ENCODE data around the gene AGAP6. TPM values are rescaled to one million over a fixed set of nuclear protein-coding genes. Genes with fewer than 3 reads are reported as not detected.
"Not testable (repeated sequence)": the region's sequence is repeated elsewhere in the genome, so short reads cannot be mapped to it uniquely, and the experiment has no call there.

Gene AGAP6
- total RNA-seq, 1 donor from 2014 or later: 3.9 TPM

- DNase-seq: no peak
Measured at GRCh38 chr10:50025627-50026026, 37.4 kb downstream of the AGAP6 start.

- no peak for DNase-seq
Measured at GRCh38 chr10:50027195-50027594, 39.0 kb downstream of the AGAP6 start.

- DNase-seq: no peak
Measured at GRCh38 chr10:50033481-50033880, 45.3 kb downstream of the AGAP6 start.

GRCh38 chr10:50035337-50035736 is 47.1 kb downstream of the AGAP6 start:
- not testable (repeated sequence) for DNase-seq

GRCh38 chr10:50044941-50045664 is 56.9 kb downstream of the AGAP6 start:
- DNase-seq: no peak

GRCh38 chr10:50046457-50046856 is 58.3 kb downstream of the AGAP6 start:
- DNase-seq: not testable (repeated sequence)

- DNase-seq: not testable (repeated sequence)
Measured at GRCh38 chr10:50047594-50047993, 59.4 kb downstream of the AGAP6 start.

- not testable (repeated sequence) for DNase-seq
Measured at GRCh38 chr10:50051995-50052660, 63.9 kb downstream of the AGAP6 start.

- DNase-seq: not testable (repeated sequence)
Measured at GRCh38 chr10:50052778-50053376, 64.7 kb downstream of the AGAP6 start.

- DNase-seq: not testable (repeated sequence)
Measured at GRCh38 chr10:50055494-50056292, 67.5 kb downstream of the AGAP6 start.

- not testable (repeated sequence) for DNase-seq
Measured at GRCh38 chr10:50056654-50057053, 68.4 kb downstream of the AGAP6 start.

GRCh38 chr10:50058727-50059126 is 70.5 kb downstream of the AGAP6 start:
- not testable (repeated sequence) for DNase-seq

- not testable (repeated sequence) for DNase-seq
Measured at GRCh38 chr10:50059946-50060345, 71.7 kb downstream of the AGAP6 start.

Small RNA genes within 50 kb of the gene (small RNA-seq; reads per million reads assigned to genes)
- gene RNA5SP317 (not detected), gene SNORA74C-2 (not detected)

Other genes with a start within 250 kb of the AGAP6 start
- 4.2 TPM for gene OGDHL, start 226.1 kb upstream of the AGAP6 start, total RNA-seq
- 127 TPM for gene PARG, start 46.4 kb upstream of the AGAP6 start, total RNA-seq
- gene TIMM23B, start 46.4 kb upstream of the AGAP6 start, total RNA-seq: 17.8 TPM
- 34.9 TPM for gene WASHC2A, start 79.5 kb downstream of the AGAP6 start, total RNA-seq